MM.1S (cell line): ENCODE measurements around the gene MALRD1.

Experiments
- EZH2phosphoT487 ChIP-seq: fragments of 300-600 bp; sonication (generic); IDR thresholded peaks from 2 replicates; pipeline ENCODE4 v1.6.1; 2018; ENCODE audit warnings: antibody characterized with exemption, low read length
- TF ChIP-seq, protein P1 (sequence below): fragments of 300-600 bp; sonication (generic); IDR thresholded peaks from 2 replicates; pipeline ENCODE4 v1.5.1; 2016; ENCODE audit warnings: antibody characterized with exemption, low read length, mixed read lengths

GRCh38 chr10:19097151-19097550, 48.5 kb downstream of the MALRD1 start:
- TF ChIP-seq, protein P1, sequence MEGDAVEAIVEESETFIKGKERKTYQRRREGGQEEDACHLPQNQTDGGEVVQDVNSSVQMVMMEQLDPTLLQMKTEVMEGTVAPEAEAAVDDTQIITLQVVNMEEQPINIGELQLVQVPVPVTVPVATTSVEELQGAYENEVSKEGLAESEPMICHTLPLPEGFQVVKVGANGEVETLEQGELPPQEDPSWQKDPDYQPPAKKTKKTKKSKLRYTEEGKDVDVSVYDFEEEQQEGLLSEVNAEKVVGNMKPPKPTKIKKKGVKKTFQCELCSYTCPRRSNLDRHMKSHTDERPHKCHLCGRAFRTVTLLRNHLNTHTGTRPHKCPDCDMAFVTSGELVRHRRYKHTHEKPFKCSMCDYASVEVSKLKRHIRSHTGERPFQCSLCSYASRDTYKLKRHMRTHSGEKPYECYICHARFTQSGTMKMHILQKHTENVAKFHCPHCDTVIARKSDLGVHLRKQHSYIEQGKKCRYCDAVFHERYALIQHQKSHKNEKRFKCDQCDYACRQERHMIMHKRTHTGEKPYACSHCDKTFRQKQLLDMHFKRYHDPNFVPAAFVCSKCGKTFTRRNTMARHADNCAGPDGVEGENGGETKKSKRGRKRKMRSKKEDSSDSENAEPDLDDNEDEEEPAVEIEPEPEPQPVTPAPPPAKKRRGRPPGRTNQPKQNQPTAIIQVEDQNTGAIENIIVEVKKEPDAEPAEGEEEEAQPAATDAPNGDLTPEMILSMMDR, result no peak
- TF ChIP-seq EZH2phosphoT487, result no peak
